ENCODE results near the gene ELFN1.

The ELFN1 gene

DNA sequence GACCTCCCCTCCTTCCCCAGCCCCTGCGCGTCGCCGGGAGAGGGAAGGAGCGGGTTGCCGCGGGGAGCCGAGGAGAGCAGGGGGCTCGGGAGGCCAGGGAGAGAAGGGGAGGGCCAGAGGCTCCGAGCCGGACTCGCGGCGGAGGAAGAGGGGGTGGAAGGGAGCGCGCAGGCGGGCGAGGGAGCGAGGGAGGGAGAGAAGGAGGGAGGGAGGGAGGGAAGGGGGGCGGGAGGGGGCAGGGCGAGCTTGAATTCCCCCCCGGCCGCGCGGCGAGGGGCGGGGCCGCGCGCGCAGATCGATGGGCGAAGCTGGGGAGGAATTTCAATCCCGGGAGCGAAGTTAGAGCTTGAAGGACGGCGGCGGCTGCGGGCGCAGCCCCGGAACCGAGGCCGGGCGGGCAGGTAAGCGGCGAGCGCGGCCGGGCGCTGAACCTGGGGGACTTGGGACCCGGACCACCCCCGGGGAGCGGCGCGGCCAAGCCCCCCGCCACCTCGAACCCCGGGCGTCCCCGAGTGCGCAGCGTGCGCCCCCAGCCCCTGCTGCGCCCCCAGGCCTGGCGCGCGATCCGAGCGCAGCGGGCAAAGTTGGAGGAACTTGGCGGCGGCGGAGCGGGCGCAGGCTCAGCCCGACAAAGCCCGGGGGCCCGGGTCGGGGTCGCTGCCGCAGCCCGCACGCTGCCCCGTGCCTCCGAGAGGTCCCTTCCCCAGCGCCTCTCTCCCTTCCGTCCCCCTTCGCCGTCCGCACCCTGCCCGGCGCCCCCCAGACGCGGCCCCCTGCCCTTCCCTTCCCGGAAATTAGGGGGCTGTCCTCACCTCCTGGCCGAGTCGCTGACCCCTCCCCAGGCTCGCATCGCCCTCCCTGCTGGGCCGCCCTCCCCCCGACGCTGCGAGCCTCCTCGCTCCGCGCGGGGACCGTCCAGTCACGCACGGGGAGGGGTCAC, at the start of gene ELFN1:
TSS of gene ELFN1 (plus strand) at position 324 of the 940 bp plus-strand sequence. CDS start 74,320 bp downstream, outside the sequence.
- TF ChIP-seq GATA3 (IDR thresholded peaks at IDR 0.05; ENCODE audit: low read depth, low read length) (no peak), GATA2 (IDR thresholded peaks at IDR 0.05; ENCODE audit: low read depth, low read length) (no peak)

- TF ChIP-seq GATA3 (IDR thresholded peaks at IDR 0.05; ENCODE audit: low read depth, low read length) (no peak), GATA2 (IDR thresholded peaks at IDR 0.05; ENCODE audit: low read depth, low read length) (no peak)
These were observed 49.2 kb upstream of the ELFN1 start for GRCh38 chr7:1620835-1621234.

- TF ChIP-seq GATA2 (IDR thresholded peaks at IDR 0.05; ENCODE audit: low read depth, low read length) (no peak), GATA3 (IDR thresholded peaks at IDR 0.05; ENCODE audit: low read depth, low read length) (no peak)
These were observed 48.4 kb upstream of the ELFN1 start for GRCh38 chr7:1621718-1622117.

- TF ChIP-seq GATA3 (IDR thresholded peaks at IDR 0.05; ENCODE audit: low read depth, low read length), result no peak
- TF ChIP-seq GATA2 (IDR thresholded peaks at IDR 0.05; ENCODE audit: low read depth, low read length), result no peak
These were observed 47.6 kb upstream of the ELFN1 start for GRCh38 chr7:1622441-1622840.

- TF ChIP-seq GATA3 (IDR thresholded peaks at IDR 0.05; ENCODE audit: low read depth, low read length), result no peak
These were observed 46.3 kb upstream of the ELFN1 start for GRCh38 chr7:1623810-1624209.

- TF ChIP-seq GATA2 (IDR thresholded peaks at IDR 0.05; ENCODE audit: low read depth, low read length), result no peak
- TF ChIP-seq GATA3 (IDR thresholded peaks at IDR 0.05; ENCODE audit: low read depth, low read length), result no peak
These were observed 44.8 kb upstream of the ELFN1 start for GRCh38 chr7:1624999-1625927.

GRCh38 chr7:1626769-1627168, 43.3 kb upstream of the ELFN1 start:
- TF ChIP-seq GATA2 (IDR thresholded peaks at IDR 0.05; ENCODE audit: low read depth, low read length) (no peak), GATA3 (IDR thresholded peaks at IDR 0.05; ENCODE audit: low read depth, low read length) (no peak)

- no peak for TF ChIP-seq GATA2 (IDR thresholded peaks at IDR 0.05; ENCODE audit: low read depth, low read length)
- no peak for TF ChIP-seq GATA3 (IDR thresholded peaks at IDR 0.05; ENCODE audit: low read depth, low read length)
These were observed 39.3 kb upstream of the ELFN1 start for GRCh38 chr7:1630700-1631336.

DNA sequence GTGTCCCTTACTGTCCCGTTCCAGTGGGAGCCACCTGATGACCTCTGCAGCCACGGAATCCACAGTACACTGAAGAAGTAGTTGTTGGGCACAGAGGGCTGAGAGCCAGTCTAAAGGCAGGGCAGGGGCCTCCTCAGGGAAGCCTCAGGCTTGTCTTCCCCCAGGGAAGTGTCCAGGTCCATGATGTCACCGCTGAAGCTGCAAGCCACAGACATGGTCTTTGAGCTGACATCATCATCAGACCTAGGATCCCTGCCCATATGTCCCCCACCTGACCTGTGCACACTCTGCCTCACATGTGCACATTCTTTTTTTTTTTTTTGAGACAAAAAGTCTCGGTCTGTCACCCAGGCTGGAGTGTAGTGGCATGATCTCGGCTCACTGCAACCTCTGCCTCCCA, 38.4 kb upstream of the ELFN1 start:
- TF ChIP-seq GATA3 (IDR thresholded peaks at IDR 0.05; ENCODE audit: low read depth, low read length), result no peak
- TF ChIP-seq GATA2 (IDR thresholded peaks at IDR 0.05; ENCODE audit: low read depth, low read length), result no peak

GRCh38 chr7:1632506-1632905, 37.6 kb upstream of the ELFN1 start:
- TF ChIP-seq GATA3 (IDR thresholded peaks at IDR 0.05; ENCODE audit: low read depth, low read length), result no peak
- TF ChIP-seq GATA2 (IDR thresholded peaks at IDR 0.05; ENCODE audit: low read depth, low read length), result no peak

DNA sequence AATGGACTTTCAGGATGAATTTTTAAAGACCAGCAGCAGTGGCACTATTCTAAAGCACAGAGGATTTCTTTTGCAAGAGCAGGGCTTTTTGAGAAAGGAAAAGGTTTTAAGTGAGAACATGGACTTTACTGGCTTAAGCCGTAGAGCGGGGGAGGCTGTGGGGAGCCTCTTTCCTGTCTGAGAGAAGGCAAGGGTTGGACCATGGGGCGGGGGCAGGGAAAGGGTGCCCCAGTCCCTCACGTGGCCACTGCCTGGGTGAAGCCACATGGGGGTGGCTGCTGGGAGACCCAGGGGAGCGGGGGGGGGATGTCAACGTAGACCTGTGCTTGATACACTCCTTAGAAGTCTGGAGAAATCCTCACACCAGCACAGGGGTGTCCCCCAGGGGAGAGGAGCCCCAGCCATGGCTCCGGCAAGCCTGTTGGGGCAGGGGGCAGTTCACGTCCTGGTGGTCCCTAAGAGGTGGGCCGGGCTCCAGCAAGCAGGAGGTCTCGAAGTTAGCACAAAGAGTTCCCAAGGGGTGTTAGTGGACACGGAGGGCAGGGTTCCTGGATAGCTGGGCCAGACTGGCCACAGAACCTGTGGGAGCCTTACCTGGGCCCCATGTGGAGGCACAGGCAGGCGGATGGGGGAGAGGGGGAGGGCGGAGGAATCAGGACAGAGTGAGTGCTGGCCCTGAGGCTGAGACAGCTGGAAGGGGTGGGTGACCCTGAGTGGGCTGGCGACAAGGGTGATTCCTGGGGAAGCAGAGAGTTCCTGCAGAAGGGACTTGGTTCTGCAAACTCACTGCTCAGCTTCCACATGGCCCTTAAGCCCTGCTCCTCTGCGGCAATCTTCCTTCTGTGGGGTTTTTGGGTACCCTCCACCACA, 36.9 kb upstream of the ELFN1 start:
- TF ChIP-seq GATA2 (IDR thresholded peaks at IDR 0.05; ENCODE audit: low read depth, low read length), result no peak
- TF ChIP-seq GATA3 (IDR thresholded peaks at IDR 0.05; ENCODE audit: low read depth, low read length), result no peak

- TF ChIP-seq GATA2 (IDR thresholded peaks at IDR 0.05; ENCODE audit: low read depth, low read length) (no peak), GATA3 (IDR thresholded peaks at IDR 0.05; ENCODE audit: low read depth, low read length) (no peak)
These were observed 34.7 kb upstream of the ELFN1 start for GRCh38 chr7:1635401-1635800.

DNA sequence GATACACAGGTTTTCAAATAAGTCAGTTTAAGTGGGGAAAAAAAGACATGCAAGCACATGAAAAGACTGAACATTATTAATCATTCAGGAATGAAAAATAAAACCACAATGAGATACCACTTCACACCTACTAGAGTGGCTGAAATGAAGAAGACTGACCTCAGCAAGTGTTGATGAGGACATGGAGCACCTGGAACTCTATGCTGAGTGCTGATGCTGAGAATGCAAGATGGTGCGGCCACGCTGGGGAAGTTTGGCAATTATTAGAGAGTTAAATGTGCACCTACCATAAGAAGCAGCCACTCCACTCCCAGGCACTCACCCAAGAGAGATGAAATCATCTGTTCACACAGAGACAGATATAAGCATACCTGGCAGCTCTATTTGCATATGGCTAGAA, 32.9 kb upstream of the ELFN1 start:
- TF ChIP-seq GATA3 (IDR thresholded peaks at IDR 0.05; ENCODE audit: low read depth, low read length) (no peak), GATA2 (IDR thresholded peaks at IDR 0.05; ENCODE audit: low read depth, low read length) (no peak)

Measured in SH-SY5Y (cell line).